ENCODE data around the gene DAAM2.

DNA sequence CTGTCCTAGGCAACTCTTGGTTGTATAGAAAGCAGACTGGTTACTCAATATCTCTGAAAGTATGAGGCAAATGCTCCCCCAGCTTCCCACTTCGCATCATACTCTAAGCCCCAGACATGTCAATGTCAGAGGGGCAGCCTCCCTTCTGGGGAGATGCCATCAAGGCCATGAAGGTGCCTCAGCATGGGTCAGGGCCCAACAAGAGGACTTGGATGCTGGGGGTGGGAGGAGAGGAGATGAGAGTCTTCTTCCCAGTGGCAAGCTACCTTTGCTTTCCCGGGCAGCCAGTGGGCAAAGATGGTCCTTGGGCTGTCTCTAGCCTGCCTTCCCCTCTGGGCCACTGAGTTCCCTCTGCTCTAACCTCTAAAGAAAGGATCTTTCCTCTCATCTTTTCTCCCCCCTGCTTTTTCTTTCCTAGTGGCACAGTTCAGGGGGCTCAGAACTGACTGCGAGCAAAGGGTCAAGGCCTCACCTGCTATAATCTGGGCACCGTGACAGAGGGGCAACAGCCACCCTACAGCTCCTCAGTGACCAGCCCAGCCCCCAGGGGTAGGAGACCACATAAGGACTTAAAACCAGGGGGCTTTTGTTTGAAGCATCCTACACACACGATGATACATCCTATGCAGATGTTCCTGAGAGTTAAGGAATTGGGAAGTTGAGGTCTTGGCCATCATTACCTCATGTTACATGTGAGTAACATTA lies 115.8 kb downstream of the DAAM2 start:
- TF ChIP-seq GATA3 (IDR thresholded peaks at IDR 0.05; ENCODE audit: low read depth, low read length) (no peak), GATA2 (IDR thresholded peaks at IDR 0.05; ENCODE audit: low read depth, low read length) (no peak)

Data from SH-SY5Y (cell line).